ENCODE results near the gene CGB3. TPM values are rescaled to one million over a fixed set of nuclear protein-coding genes. Genes with fewer than 3 reads are reported as not detected.
A peak's percentile ranks its signal among the peaks of the same experiment; 100 is the strongest.
"Not testable (repeated sequence)": the region's sequence is repeated elsewhere in the genome, so short reads cannot be mapped to it uniquely, and the experiment has no call there.

The CGB3 gene
- total and polyA plus RNA-seq, 8 donors, result not detected

DNA sequence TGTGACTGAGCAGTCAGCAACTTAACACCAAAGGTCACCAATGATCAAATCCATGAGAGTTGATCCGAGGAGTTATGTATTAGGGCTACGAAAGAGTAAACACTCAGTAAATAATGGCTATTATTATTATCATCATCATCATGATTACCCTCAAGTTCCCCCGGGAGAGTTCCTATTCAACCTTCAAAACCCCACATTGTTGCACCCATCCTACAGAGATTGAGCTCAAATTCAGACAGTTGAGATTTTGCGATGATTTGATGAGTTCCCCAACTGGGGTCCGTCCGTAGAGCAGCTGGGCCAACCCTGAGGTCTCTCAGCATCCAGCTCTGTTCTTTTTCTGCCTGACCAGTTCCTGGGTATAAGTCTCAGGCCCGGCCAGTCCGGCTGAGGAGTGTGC, 14.0 kb upstream of the CGB3 start:
- intact Hi-C loops (cut with DNase I); DNase-seq; H3K4me3 ChIP-seq; ATAC-seq; H3K9me3 ChIP-seq; H3K27me3 ChIP-seq; FAIRE-seq; H3K36me3 ChIP-seq; H3K27ac ChIP-seq; H3K4me1 ChIP-seq: not testable (repeated sequence)
- WGBS, 2 donors, result 73 to 77% methylated on average over 5 to 8 of the region's 8 CpGs

GRCh38 chr19:49036815-49037214, 12.7 kb upstream of the CGB3 start, which contains the start of gene CGB1:
CGB1 (minus strand) TSS chr19:49036895; CDS start chr19:49036711, 184 bp downstream.
- H3K9me3 ChIP-seq; FAIRE-seq; H3K36me3 ChIP-seq; ATAC-seq; H3K27ac ChIP-seq; DNase-seq; H3K4me1 ChIP-seq; intact Hi-C loops (cut with DNase I); H3K27me3 ChIP-seq; H3K4me3 ChIP-seq: not testable (repeated sequence)
- peak in 2 of 4 donors; percentile 13 to 21 for TF ChIP-seq CTCF (IDR thresholded peaks at IDR 0.05)
- WGBS, 2 donors, result 42 to 58% methylated on average over 15 to 18 of the region's 18 CpGs

DNA sequence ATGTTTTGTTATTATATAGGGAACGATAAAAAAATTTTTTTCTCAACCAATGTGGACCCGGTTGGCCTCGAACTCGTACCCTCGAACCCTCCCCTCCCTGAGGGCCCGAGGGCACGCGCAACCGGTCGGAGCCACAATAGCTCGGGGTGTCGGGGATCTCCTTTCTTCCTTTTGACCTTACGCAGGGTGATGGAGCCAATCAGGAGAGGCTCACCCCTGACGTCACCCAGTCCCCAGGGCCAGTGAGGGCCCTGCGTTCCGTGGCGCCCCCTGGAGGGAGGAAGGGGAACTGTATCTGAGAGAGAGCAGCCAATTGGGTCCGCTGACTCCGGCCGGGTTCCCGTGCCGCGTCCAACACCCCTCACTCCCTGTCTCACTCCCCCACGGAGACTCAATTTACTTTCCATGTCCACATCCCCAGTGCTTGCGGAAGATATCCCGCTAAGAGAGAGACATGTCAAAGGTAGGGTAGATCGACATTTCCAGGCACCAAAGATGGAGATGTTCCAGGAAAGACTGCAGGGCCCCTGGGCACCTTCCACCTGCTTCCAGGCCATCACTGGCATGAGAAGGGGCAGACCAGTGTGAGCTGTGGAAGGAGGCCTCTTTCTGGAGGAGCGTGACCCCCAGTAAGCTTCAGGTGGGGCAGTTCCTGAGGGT, 7.6 kb upstream of the CGB3 start, which contains the start of gene CGB2:
CGB2 (plus strand) TSS at position 249 of the 660 bp plus-strand sequence; CDS start at position 455, 206 bp downstream.
- H3K9me3 ChIP-seq; H3K27me3 ChIP-seq; H3K4me3 ChIP-seq; intact Hi-C loops (cut with DNase I); FAIRE-seq; H3K4me1 ChIP-seq; H3K36me3 ChIP-seq; H3K27ac ChIP-seq: not testable (repeated sequence)
- ATAC-seq (peak in 3 of 4 donors; percentile 50 to 70 (median 53)), DNase-seq (peak in 2 of 6 donors; percentile 50 to 59)
- WGBS, 2 donors, result 16 to 23% methylated on average over 28 of the region's 28 CpGs
- TF ChIP-seq CTCF (IDR thresholded peaks at IDR 0.05), result peak in 2 of 4 donors; percentile 24 to 25

DNA sequence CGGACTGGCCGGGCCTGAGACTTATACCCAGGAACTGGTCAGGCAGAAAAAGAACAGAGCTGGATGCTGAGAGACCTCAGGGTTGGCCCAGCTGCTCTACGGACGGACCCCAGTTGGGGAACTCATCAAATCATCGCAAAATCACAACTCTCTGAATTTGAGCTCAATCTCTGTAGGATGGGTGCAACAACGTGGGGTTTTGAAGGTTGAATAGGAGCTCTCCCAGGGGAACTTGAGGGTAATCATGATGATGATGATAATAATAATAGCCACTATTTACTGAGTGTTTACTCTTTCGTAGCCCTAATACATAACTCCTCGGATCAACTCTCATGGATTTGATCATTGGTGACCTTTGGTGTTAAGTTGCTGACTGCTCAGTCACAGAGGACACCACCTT, 6.2 kb upstream of the CGB3 start:
- H3K9me3 ChIP-seq; intact Hi-C loops (cut with DNase I); H3K36me3 ChIP-seq; FAIRE-seq; ATAC-seq; DNase-seq; H3K27me3 ChIP-seq; H3K4me1 ChIP-seq; H3K4me3 ChIP-seq; H3K27ac ChIP-seq: not testable (repeated sequence)
- 36 to 75% methylated on average over 1 to 5 of the region's 8 CpGs for WGBS, 2 donors

DNA sequence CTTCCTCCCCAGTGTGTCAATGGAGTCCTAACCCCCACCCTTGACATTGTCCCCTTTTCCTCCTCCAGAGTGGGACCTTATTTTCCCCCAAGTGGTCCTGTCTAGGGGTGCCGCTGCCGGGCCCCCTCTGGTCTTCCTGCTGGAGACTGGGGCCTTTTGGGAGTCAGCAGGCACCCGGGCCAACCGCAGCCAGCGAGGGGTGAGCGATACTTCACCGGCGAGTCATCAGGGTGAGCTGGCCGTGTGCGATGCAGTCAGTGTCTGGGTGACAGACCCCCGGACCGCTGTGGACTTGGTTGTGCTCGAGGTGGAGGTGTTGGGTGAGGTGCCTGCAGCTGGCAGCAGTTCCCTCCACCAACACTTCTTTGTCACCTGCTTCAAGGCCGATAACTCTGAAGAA, 5.6 kb upstream of the CGB3 start:
- WGBS, 2 donors, result 78 to 79% methylated on average over 9 to 14 of the region's 14 CpGs
- not testable (repeated sequence) for H3K27me3 ChIP-seq

GRCh38 chr19:49028686-49029085, 4.6 kb upstream of the CGB3 start:
- H3K27me3 ChIP-seq; ATAC-seq; H3K36me3 ChIP-seq; H3K9me3 ChIP-seq; intact Hi-C loops (cut with DNase I); FAIRE-seq; H3K27ac ChIP-seq; H3K4me3 ChIP-seq; DNase-seq; H3K4me1 ChIP-seq: not testable (repeated sequence)
- 75% methylated on average over 8 of the region's 9 CpGs; no CpG with 5 or more reads in 1 of the 2 donors for WGBS, 2 donors

More for the DNA sequence above, 5.6 kb upstream of the CGB3 start:
- H3K4me1 ChIP-seq; H3K9me3 ChIP-seq; FAIRE-seq; H3K27ac ChIP-seq; H3K4me3 ChIP-seq; intact Hi-C loops (cut with DNase I); DNase-seq; ATAC-seq; H3K36me3 ChIP-seq: not testable (repeated sequence)

DNA sequence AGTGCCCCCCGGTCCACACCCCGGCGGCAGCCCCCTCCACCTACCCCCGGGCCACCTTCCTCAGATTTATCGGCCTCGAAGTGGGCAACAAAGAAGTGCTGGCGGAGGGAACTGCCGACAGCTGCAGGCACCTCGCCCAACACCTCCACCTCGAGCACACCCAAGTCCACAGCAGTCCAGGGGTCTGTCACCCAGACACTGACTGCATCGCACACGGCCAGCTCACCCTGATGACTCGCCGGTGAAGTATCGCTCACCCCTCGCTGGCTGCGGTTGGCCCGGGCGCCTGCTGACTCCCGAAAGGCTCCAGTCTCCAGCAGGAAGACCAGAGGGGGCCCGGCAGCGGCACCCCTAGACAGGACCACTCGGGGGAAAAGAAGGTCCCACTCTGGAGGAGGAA, 1.5 kb upstream of the CGB3 start:
- H3K27ac ChIP-seq; H3K4me1 ChIP-seq; H3K27me3 ChIP-seq; DNase-seq; ATAC-seq; intact Hi-C loops (cut with DNase I); FAIRE-seq; H3K4me3 ChIP-seq; H3K36me3 ChIP-seq; H3K9me3 ChIP-seq: not testable (repeated sequence)
- 72 to 81% methylated on average over 21 to 23 of the region's 23 CpGs for WGBS, 2 donors

GRCh38 chr19:49025088-49025487, 955 bp upstream of the CGB3 start:
- intact Hi-C loops (cut with DNase I); FAIRE-seq; H3K27ac ChIP-seq: not testable (repeated sequence)

More at GRCh38 chr19:49025088-49025487, 955 bp upstream of the CGB3 start:
- WGBS, 2 donors, result 68 to 90% methylated on average over 3 to 4 of the region's 6 CpGs
- not testable (repeated sequence) for H3K9me3 ChIP-seq, H3K4me3 ChIP-seq, DNase-seq, H3K27me3 ChIP-seq, ATAC-seq, H3K36me3 ChIP-seq, H3K4me1 ChIP-seq

All from pancreas (tissue), 10 donors.